WTC11 (cell line): ENCODE data around the gene SEH1L.

Experiments
- USF2 ChIP-seq: sonication (generic); formaldehyde crosslinking; IDR thresholded peaks from 2 replicates; pipeline ENCODE4 v1.8.1; 2023; ENCODE audit warnings: mild to moderate bottlenecking, missing genetic modification reagents, moderate library complexity
- TF ChIP-seq, protein P1 (sequence below): fragments of 200-600 bp; IDR thresholded peaks from 2 replicates; pipeline ENCODE4 v1.8.0; 2022; ENCODE audit warnings: antibody characterized with exemption

DNA sequence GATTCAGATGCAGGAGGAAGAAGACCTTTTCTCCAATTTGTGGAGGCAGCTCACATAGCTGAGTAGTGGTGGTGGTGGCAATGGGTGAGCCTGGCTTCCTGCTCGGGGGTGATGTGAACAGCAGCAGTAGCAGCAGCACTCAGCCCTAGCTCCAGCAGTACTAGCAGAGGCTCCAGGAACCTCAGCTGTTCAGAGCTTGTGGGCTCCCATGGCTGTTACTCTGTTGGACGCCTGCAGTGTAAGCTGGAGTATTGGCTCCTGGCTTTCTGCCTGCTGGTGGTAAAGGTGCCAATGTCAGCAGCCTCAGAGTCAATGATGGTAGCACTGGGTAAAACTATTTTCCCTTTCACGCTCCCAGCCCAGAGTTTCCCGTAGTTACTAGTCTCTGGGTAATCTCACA is 3.1 kb upstream of the SEH1L start:
- TF ChIP-seq, protein P1, sequence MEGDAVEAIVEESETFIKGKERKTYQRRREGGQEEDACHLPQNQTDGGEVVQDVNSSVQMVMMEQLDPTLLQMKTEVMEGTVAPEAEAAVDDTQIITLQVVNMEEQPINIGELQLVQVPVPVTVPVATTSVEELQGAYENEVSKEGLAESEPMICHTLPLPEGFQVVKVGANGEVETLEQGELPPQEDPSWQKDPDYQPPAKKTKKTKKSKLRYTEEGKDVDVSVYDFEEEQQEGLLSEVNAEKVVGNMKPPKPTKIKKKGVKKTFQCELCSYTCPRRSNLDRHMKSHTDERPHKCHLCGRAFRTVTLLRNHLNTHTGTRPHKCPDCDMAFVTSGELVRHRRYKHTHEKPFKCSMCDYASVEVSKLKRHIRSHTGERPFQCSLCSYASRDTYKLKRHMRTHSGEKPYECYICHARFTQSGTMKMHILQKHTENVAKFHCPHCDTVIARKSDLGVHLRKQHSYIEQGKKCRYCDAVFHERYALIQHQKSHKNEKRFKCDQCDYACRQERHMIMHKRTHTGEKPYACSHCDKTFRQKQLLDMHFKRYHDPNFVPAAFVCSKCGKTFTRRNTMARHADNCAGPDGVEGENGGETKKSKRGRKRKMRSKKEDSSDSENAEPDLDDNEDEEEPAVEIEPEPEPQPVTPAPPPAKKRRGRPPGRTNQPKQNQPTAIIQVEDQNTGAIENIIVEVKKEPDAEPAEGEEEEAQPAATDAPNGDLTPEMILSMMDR: no peak
- TF ChIP-seq USF2 (CRISPR knock-in tag): no peak
